HepG2 (cell line): ENCODE measurements around the gene SLC22A31. TPM values are rescaled to one million over a fixed set of nuclear protein-coding genes. Genes with fewer than 3 reads are reported as not detected.

Experiments
- FOXM1 ChIP-seq: sonication (generic); formaldehyde crosslinking; IDR thresholded peaks from 2 replicates; pipeline ENCODE4 v1.5.0; 2020; ENCODE audit warnings: missing genetic modification reagents
- GABPB1 ChIP-seq: IDR thresholded peaks from 2 replicates; pipeline ENCODE4 v1.6.1; 2016; ENCODE audit warnings: mild to moderate bottlenecking, missing genetic modification reagents, moderate library complexity, missing compliant biosample characterization
- NFE2 ChIP-seq: sonication (generic); formaldehyde crosslinking; IDR thresholded peaks from 2 replicates; pipeline ENCODE4 v1.4.0; 2020; ENCODE audit warnings: missing genetic modification reagents
- POGZ ChIP-seq: sonication (generic); formaldehyde crosslinking; IDR thresholded peaks from 2 replicates; pipeline ENCODE4 v1.4.0; 2020; ENCODE audit warnings: mild to moderate bottlenecking, missing genetic modification reagents
- RFX3 ChIP-seq: IDR thresholded peaks from 2 replicates; pipeline ENCODE4 v1.6.1; 2016; ENCODE audit warnings: missing biosample characterization, missing genetic modification reagents
- ZNF292 ChIP-seq: sonication (generic); formaldehyde crosslinking; IDR thresholded peaks from 2 replicates; pipeline ENCODE4 v1.8.1; 2022; ENCODE audit warnings: mild to moderate bottlenecking, low read depth, missing genetic modification reagents, borderline replicate concordance
- ZNF33B ChIP-seq: sonication (generic); formaldehyde crosslinking; IDR thresholded peaks from 2 replicates; pipeline ENCODE4 v1.5.1; 2020; ENCODE audit warnings: mild to moderate bottlenecking, missing genetic modification reagents
- ZNF709 ChIP-seq: sonication (generic); formaldehyde crosslinking; IDR thresholded peaks from 2 replicates; pipeline ENCODE4 v1.5.0; 2020; ENCODE audit warnings: mild to moderate bottlenecking, missing genetic modification reagents
- ZNF790 ChIP-seq: sonication (generic); formaldehyde crosslinking; IDR thresholded peaks from 2 replicates; pipeline ENCODE4 v1.8.0; 2022; ENCODE audit warnings: missing genetic modification reagents, mild to moderate bottlenecking, borderline replicate concordance
- polyA plus RNA-seq, 8 experiments: library from polyadenylated mRNA; depleted of rRNA in 3 of 8; stranded (reverse) in 7 of 8; unstranded in 1 of 8; fragments of >200 nt; fragmentation: Illumina TruSeq in 4 of 8; extraction: Trizol in 4 of 8; gene quantifications; 2 replicates each; pipeline versions ENCODE4 v1.2.1 to v1.2.3, GENCODE V29; 2011 to 2016; ENCODE audit warnings: low read depth in 4 of 8, missing spikeins in 1 of 8, mixed read lengths in 1 of 8; ENCODE audit not compliant: insufficient read depth in 1 of 8
- total RNA-seq, 5 experiments: library from RNA; depleted of rRNA; stranded (reverse); fragments of >200 nt; fragmentation: Illumina TruSeq; extraction: Trizol; gene quantifications; 2 replicates each; pipeline ENCODE4 v1.2.3, GENCODE V29; 2016; ENCODE audit warnings: low read depth in 1 of 5
- TF ChIP-seq, protein P1 (sequence below): sonication (generic); formaldehyde crosslinking; IDR thresholded peaks from 2 replicates; pipeline ENCODE4 v1.4.0; 2020; ENCODE audit warnings: low read depth, missing genetic modification reagents
- TF ChIP-seq, protein P2 (sequence below), 2 experiments: IDR thresholded peaks; 2 replicates each; pipeline ENCODE4 v1.6.1; 2011 to 2012; ENCODE audit warnings: low read length in 2 of 2, borderline replicate concordance in 1 of 2, low read depth in 1 of 2, mild to moderate bottlenecking in 1 of 2, moderate library complexity in 1 of 2
- TF ChIP-seq, protein P3 (sequence below): sonication (generic); formaldehyde crosslinking; IDR thresholded peaks from 2 replicates; pipeline ENCODE4 v1.5.0; 2020; ENCODE audit warnings: mild to moderate bottlenecking, missing genetic modification reagents

SLC22A31 gene
- total and polyA plus RNA-seq, 2 of the 13 experiments (the other 11 are each of a cell fraction or from before 2014, with no cell fraction given), result 67.3 to 83.3 TPM

DNA sequence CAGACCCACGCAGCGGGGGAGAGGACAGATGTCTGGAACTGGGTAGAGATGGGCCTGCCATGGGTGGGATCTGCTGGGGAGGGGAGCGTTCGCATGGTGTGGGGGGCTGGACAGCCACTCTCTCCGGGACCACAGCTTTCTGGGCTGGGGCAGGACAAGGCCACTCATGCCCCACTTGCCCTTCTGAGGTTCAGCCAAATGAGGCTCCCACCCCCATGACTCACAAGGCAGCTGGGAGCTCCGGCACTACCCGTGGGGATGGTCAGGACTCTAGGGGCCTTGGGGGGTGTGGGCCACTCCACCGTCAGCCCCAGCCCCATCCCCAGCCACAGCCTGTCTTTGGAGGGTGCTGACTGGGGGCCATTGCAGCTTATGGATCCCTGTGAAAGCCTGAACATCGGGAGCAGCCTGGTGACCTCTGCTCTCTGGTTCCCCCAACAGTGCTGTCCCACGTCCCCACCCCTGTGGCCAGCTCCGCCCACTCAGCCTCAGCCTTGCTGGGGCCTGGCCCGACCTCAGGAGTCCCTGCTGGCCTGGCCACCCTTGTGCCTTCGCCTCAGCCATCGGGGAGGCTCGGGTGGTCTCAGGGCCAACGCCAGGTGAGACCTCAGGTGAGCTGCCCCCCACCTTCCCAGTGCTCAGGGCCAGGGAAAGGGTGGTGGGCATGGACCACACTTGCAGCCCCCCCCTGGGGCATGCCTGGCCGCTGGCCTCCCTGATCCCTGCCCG lies 33.5 kb downstream of the SLC22A31 start (continued):
- TF ChIP-seq, protein P1, sequence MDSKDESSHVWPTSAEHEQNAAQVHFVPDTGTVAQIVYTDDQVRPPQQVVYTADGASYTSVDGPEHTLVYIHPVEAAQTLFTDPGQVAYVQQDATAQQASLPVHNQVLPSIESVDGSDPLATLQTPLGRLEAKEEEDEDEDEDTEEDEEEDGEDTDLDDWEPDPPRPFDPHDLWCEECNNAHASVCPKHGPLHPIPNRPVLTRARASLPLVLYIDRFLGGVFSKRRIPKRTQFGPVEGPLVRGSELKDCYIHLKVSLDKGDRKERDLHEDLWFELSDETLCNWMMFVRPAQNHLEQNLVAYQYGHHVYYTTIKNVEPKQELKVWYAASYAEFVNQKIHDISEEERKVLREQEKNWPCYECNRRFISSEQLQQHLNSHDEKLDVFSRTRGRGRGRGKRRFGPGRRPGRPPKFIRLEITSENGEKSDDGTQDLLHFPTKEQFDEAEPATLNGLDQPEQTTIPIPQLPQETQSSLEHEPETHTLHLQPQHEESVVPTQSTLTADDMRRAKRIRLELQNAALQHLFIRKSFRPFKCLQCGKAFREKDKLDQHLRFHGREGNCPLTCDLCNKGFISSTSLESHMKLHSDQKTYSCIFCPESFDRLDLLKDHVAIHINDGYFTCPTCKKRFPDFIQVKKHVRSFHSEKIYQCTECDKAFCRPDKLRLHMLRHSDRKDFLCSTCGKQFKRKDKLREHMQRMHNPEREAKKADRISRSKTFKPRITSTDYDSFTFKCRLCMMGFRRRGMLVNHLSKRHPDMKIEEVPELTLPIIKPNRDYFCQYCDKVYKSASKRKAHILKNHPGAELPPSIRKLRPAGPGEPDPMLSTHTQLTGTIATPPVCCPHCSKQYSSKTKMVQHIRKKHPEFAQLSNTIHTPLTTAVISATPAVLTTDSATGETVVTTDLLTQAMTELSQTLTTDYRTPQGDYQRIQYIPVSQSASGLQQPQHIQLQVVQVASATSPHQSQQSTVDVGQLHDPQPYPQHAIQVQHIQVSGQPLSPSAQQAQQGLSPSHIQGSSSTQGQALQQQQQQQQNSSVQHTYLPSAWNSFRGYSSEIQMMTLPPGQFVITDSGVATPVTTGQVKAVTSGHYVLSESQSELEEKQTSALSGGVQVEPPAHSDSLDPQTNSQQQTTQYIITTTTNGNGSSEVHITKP (CRISPR knock-in tag), result no peak
- TF ChIP-seq, protein P2, sequence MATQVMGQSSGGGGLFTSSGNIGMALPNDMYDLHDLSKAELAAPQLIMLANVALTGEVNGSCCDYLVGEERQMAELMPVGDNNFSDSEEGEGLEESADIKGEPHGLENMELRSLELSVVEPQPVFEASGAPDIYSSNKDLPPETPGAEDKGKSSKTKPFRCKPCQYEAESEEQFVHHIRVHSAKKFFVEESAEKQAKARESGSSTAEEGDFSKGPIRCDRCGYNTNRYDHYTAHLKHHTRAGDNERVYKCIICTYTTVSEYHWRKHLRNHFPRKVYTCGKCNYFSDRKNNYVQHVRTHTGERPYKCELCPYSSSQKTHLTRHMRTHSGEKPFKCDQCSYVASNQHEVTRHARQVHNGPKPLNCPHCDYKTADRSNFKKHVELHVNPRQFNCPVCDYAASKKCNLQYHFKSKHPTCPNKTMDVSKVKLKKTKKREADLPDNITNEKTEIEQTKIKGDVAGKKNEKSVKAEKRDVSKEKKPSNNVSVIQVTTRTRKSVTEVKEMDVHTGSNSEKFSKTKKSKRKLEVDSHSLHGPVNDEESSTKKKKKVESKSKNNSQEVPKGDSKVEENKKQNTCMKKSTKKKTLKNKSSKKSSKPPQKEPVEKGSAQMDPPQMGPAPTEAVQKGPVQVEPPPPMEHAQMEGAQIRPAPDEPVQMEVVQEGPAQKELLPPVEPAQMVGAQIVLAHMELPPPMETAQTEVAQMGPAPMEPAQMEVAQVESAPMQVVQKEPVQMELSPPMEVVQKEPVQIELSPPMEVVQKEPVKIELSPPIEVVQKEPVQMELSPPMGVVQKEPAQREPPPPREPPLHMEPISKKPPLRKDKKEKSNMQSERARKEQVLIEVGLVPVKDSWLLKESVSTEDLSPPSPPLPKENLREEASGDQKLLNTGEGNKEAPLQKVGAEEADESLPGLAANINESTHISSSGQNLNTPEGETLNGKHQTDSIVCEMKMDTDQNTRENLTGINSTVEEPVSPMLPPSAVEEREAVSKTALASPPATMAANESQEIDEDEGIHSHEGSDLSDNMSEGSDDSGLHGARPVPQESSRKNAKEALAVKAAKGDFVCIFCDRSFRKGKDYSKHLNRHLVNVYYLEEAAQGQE (IDR thresholded peaks at IDR 0.05; ENCODE audit: borderline replicate concordance in 1 of 2, low read depth in 1 of 2, low read length in 2 of 2), result no peak
- TF ChIP-seq FOXM1 (CRISPR knock-in tag), result 0 out of 2 replicates have a peak, but pooled peaks have one; percentile 3
- TF ChIP-seq GABPB1 (CRISPR knock-in tag), result no peak
- TF ChIP-seq POGZ (CRISPR knock-in tag), result no peak
- TF ChIP-seq ZNF709 (CRISPR knock-in tag), result peak; percentile 19; the same call in 1 of the 2 replicates
- TF ChIP-seq, protein P3, sequence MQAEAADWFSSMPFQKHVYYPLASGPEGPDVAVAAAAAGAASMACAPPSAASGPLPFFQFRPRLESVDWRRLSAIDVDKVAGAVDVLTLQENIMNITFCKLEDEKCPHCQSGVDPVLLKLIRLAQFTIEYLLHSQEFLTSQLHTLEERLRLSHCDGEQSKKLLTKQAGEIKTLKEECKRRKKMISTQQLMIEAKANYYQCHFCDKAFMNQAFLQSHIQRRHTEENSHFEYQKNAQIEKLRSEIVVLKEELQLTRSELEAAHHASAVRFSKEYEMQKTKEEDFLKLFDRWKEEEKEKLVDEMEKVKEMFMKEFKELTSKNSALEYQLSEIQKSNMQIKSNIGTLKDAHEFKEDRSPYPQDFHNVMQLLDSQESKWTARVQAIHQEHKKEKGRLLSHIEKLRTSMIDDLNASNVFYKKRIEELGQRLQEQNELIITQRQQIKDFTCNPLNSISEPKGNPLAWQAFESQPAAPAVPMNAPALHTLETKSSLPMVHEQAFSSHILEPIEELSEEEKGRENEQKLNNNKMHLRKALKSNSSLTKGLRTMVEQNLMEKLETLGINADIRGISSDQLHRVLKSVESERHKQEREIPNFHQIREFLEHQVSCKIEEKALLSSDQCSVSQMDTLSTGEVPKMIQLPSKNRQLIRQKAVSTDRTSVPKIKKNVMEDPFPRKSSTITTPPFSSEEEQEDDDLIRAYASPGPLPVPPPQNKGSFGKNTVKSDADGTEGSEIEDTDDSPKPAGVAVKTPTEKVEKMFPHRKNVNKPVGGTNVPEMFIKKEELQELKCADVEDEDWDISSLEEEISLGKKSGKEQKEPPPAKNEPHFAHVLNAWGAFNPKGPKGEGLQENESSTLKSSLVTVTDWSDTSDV, result 0 out of 2 replicates have a peak, but pooled peaks have one; percentile 61
- no peak for TF ChIP-seq RFX3 (CRISPR knock-in tag)
- TF ChIP-seq ZNF33B, result 0 out of 2 replicates have a peak, but pooled peaks have one; percentile 5
- TF ChIP-seq ZNF790 (CRISPR knock-in tag), result 0 out of 2 replicates have a peak, but pooled peaks have one; percentile 2
- TF ChIP-seq ZNF292 (CRISPR knock-in tag), result 0 out of 2 replicates have a peak, but pooled peaks have one; percentile 2
- no peak for TF ChIP-seq NFE2 (CRISPR knock-in tag)
